B cell (primary cell): ENCODE data around the gene TFDP3. TPM values are rescaled to one million over a fixed set of nuclear protein-coding genes. Genes with fewer than 3 reads are reported as not detected.

Experiments
- ATAC-seq: fragments of 200-7000 bp; cut with Tn5 transposase; one replicate; pipeline ENCODE4 v1.10.0; 2021; ENCODE audit warnings: low read depth, mild to moderate bottlenecking, moderate number of reproducible peaks, moderate library complexity
- CTCF ChIA-PET: fragments of 350-600 bp; sonication (Branson Sonifier 250); formaldehyde crosslinking; loops from one replicate; lab custom pipeline; 2021; ENCODE audit warnings: antibody characterized with exemption, inconsistent platforms; lab: Charles Lee
- POLR2A ChIA-PET: fragments of 350-600 bp; sonication (Branson Sonifier 250); formaldehyde crosslinking; loops from one replicate; lab custom pipeline; 2021; ENCODE audit warnings: antibody characterized with exemption; lab: Charles Lee
- DNase-seq: peaks from one replicate; pipeline ENCODE4 v3.0.0; 2013
- H2AFZ ChIP-seq: 2 replicates; pipeline ENCODE4 v1.6.1; 2012; ENCODE audit warnings: mild to moderate bottlenecking, low read depth, low read length; ENCODE audit not compliant: insufficient read depth, poor library complexity, severe bottlenecking
- H3K27ac ChIP-seq, 2 donors: 1 replicate in 1 of 2; 2 replicates in 1 of 2; pipeline ENCODE4 v1.5.1; 2012 to 2013; ENCODE audit warnings: low read length in 2 of 2, mild to moderate bottlenecking in 2 of 2, moderate library complexity in 1 of 2
- H3K27me3 ChIP-seq, 4 experiments: fragments of 200-600 bp in 1 of 4; sonication (generic) in 1 of 4; replicated peaks in 1 of 4; 1 replicate in 2 of 4; 2 replicates in 2 of 4; pipeline versions ENCODE4 v1.6.1 to v1.7.0; 2013 to 2016; ENCODE audit warnings: low read length in 3 of 4, mild to moderate bottlenecking in 2 of 4, mixed read lengths in 1 of 4, moderate library complexity in 1 of 4; ENCODE audit not compliant: insufficient read depth in 4 of 4, control insufficient read depth in 3 of 4; ENCODE audit errors: control extremely low read depth in 1 of 4
- H3K36me3 ChIP-seq, 2 experiments: replicated peaks in 1 of 2; 1 replicate in 1 of 2; 2 replicates in 1 of 2; pipeline versions ENCODE4 v1.6.1 to v1.7.1; 2013; ENCODE audit warnings: low read length in 1 of 2; ENCODE audit not compliant: insufficient read depth in 2 of 2, control insufficient read depth in 1 of 2; ENCODE audit errors: control extremely low read depth in 1 of 2, extremely low read depth in 1 of 2
- H3K4me1 ChIP-seq, 2 donors: fragments of 200-600 bp in 1 of 2; sonication (generic) in 1 of 2; 1 replicate in 1 of 2; 2 replicates in 1 of 2; pipeline versions ENCODE4 v1.5.1 to v1.6.1; 2013 to 2017; ENCODE audit warnings: low read length in 2 of 2; ENCODE audit not compliant: control insufficient read depth in 2 of 2, insufficient read depth in 2 of 2
- H3K4me2 ChIP-seq: replicated peaks from 2 replicates; pipeline ENCODE3; 2012; ENCODE audit warnings: mild to moderate bottlenecking, low read depth, low read length; ENCODE audit not compliant: poor library complexity, severe bottlenecking
- H3K4me3 ChIP-seq, 5 experiments: fragments of 200-600 bp in 1 of 5; sonication (generic) in 1 of 5; 1 replicate in 3 of 5; 2 replicates in 2 of 5; pipeline versions ENCODE4 v1.5.1 to v1.7.0; 2011 to 2016; ENCODE audit warnings: low read length in 4 of 5, mild to moderate bottlenecking in 4 of 5, low read depth in 2 of 5, control low read depth in 1 of 5, moderate library complexity in 1 of 5; ENCODE audit not compliant: insufficient read depth in 1 of 5; ENCODE audit errors: control extremely low read depth in 1 of 5, extremely low read depth in 1 of 5
- H3K79me2 ChIP-seq: fragments of 200-600 bp; sonication (generic); one replicate; pipeline ENCODE4 v1.6.0; 2016; ENCODE audit warnings: low read length; ENCODE audit not compliant: control insufficient read depth, insufficient read depth
- H3K9ac ChIP-seq: fragments of 200-600 bp; sonication (generic); 2 replicates; pipeline ENCODE4 v1.6.1; 2017; ENCODE audit warnings: mild to moderate bottlenecking, low read length, moderate library complexity
- H3K9me3 ChIP-seq, 3 donors: one replicate each; pipeline versions ENCODE4 v1.6.1 to v1.7.1; 2013; ENCODE audit warnings: low read length in 2 of 3; ENCODE audit not compliant: control insufficient read depth in 2 of 3, insufficient read depth in 1 of 3; ENCODE audit errors: control extremely low read depth in 1 of 3
- H4K20me1 ChIP-seq: 2 replicates; pipeline ENCODE4 v1.6.0; 2012; ENCODE audit warnings: mild to moderate bottlenecking, low read length; ENCODE audit not compliant: insufficient read depth, control insufficient read depth, poor library complexity, severe bottlenecking
- H3K27ac Mint-ChIP-seq: one replicate; pipeline ENCODE4 v1.8.0; 2021; ENCODE audit warnings: mixed read lengths
- H3K27me3 Mint-ChIP-seq: one replicate; pipeline ENCODE4 v1.8.0; 2021; ENCODE audit warnings: mixed read lengths
- H3K4me1 Mint-ChIP-seq: one replicate; pipeline ENCODE4 v1.8.0; 2021; ENCODE audit warnings: mixed read lengths
- H3K4me3 Mint-ChIP-seq: one replicate; pipeline ENCODE4 v1.8.0; 2021; ENCODE audit warnings: mixed read lengths
- H3K9me3 Mint-ChIP-seq: one replicate; pipeline ENCODE4 v1.8.0; 2022; ENCODE audit warnings: mixed read lengths; ENCODE audit not compliant: insufficient read depth
- CTCF ChIP-seq: fragments of 200-600 bp; IDR thresholded peaks from one replicate; pipeline ENCODE4 v1.8.0; 2022; ENCODE audit warnings: antibody characterized with exemption, mild to moderate bottlenecking
- EZH2 ChIP-seq: IDR thresholded peaks from 2 replicates; pipeline ENCODE4 v1.6.1; 2012; ENCODE audit warnings: borderline replicate concordance, low read depth, mild to moderate bottlenecking, moderate library complexity, low read length; ENCODE audit not compliant: insufficient read depth, poor library complexity, severe bottlenecking
- WGBS: methylation state at CpG from one replicate; pipeline ENCODE4 v1.1.5; 2013; ENCODE audit warnings: missing lambda C conversion rate; ENCODE audit not compliant: insufficient coverage; 5-methylcytosine and 5-hydroxymethylcytosine counted together
- intact Hi-C: fragments of 100-400 bp; cut with micrococcal nuclease; formaldehyde crosslinking; loops from one replicate; pipeline ENCODE4 v1.10.0; 2022
- polyA plus RNA-seq: library from polyadenylated mRNA; depleted of rRNA; stranded (reverse); fragments of >200 nt; gene quantifications from 2 replicates; pipeline ENCODE4 v1.2.3, GENCODE V29; 2012
- total RNA-seq, 2 donors: library from RNA; stranded (reverse); fragments of 120-200 nt in 1 of 2; gene quantifications; 1 replicate in 1 of 2; 2 replicates in 1 of 2; pipeline versions ENCODE4 v1.2.3 to v1.2.4, GENCODE V29; 2013 to 2022

The TFDP3 gene
- total and polyA plus RNA-seq, 2 donors (not counting 1 experiment from before 2014, with no cell fraction given): not detected

GRCh38 chrX:133254666-133255065 is 36.5 kb upstream of the TFDP3 start:
- no peak overlapping the region for H3K9ac ChIP-seq
- no peak overlapping the region for H2AFZ ChIP-seq
- Mint-ChIP-seq H3K4me3 (no peak overlapping the region), H3K27ac (no peak overlapping the region), H3K4me1 (no peaks in the 10 kb centered on the region), H3K27me3 (no peaks in the 10 kb centered on the region), H3K9me3 (no peaks in the 10 kb centered on the region)
- no peak overlapping the region for H3K4me3 ChIP-seq
- DNase-seq (no peak), ATAC-seq (no peak)
- CTCF ChIA-PET: no interaction called here
- no peaks in the 10 kb centered on the region for H3K9me3 ChIP-seq
- no peaks in the 10 kb centered on the region for H4K20me1 ChIP-seq
- no peak overlapping the region for H3K4me2 ChIP-seq
- no CpG with 5 or more reads among the region's 3 CpGs for WGBS
- H3K79me2 ChIP-seq: no peaks in the 10 kb centered on the region
- TF ChIP-seq EZH2 (no peak), CTCF (no peak)
- intact Hi-C loops: no loop called here
- POLR2A ChIA-PET: no interaction called here
- H3K36me3 ChIP-seq: no peaks in the 10 kb centered on the region
- H3K4me1 ChIP-seq: no peaks in the 10 kb centered on the region
- H3K27me3 ChIP-seq: no peaks in the 10 kb centered on the region
- H3K27ac ChIP-seq: no peak overlapping the region

- H3K4me3 Mint-ChIP-seq: no peak overlapping the region
- Histone ChIP-seq H2AFZ (no peak overlapping the region), H3K27me3 (no peaks in the 10 kb centered on the region), H3K79me2 (no peaks in the 10 kb centered on the region), H3K4me2 (no peak overlapping the region), H3K4me1 (no peaks in the 10 kb centered on the region), H3K9ac (no peak overlapping the region), H3K36me3 (no peaks in the 10 kb centered on the region), H4K20me1 (no peaks in the 10 kb centered on the region), H3K4me3 (no peak overlapping the region), H3K27ac (no peak overlapping the region), H3K9me3 (peaks cover 0 to 2% (median 0%) of the 10 kb centered on the region in 3 donors)
- ATAC-seq: no peak
- CTCF ChIA-PET: no interaction called here
- H3K27me3 Mint-ChIP-seq: no peaks in the 10 kb centered on the region
- H3K4me1 Mint-ChIP-seq: no peaks in the 10 kb centered on the region
- H3K9me3 Mint-ChIP-seq: peaks cover 4% of the 10 kb centered on the region
- no peak overlapping the region for H3K27ac Mint-ChIP-seq
- WGBS: no CpG with 5 or more reads among the region's 5 CpGs
- intact Hi-C loops: no loop called here
- TF ChIP-seq CTCF (no peak), EZH2 (no peak)
- no peak for DNase-seq
- POLR2A ChIA-PET: no interaction called here
Measured at GRCh38 chrX:133251204-133251603, 33.0 kb upstream of the TFDP3 start.
